ENCODE measurements around the gene LSM14A.

DNA sequence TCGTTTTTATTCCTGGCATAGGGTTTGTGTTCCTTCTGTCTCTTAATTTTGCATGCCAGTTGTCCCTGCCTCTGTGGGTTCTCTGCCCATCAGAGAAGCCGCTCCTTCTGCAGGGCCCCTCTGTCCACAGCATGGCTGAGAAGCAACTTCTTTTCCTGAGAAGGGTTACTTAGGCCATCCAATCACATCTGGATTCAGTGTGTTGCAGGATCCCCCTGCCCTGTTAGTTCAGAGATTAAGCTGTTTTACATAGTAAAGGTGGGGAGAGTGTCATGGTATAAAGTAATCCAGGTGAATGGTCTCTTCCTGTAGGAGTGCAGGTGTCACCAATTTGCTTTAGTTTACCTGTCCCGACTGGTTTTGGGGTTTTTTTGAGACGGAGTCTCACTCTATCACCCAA lies 59.1 kb downstream of the LSM14A start:
- TF ChIP-seq EP300 (IDR thresholded peaks at IDR 0.05) (no peak), CTCF (IDR thresholded peaks at IDR 0.05) (no peak)
